AG10803 (cell line): Measurements from ENCODE around the gene SHD.

Experiments used
- DNase-seq: peaks from one replicate; pipeline ENCODE4 v3.0.0; 2010; ENCODE audit warnings: low read depth
- H3K4me3 ChIP-seq: 2 replicates; pipeline ENCODE4 v1.5.1; 2011; ENCODE audit warnings: mild to moderate bottlenecking, low read length, control low read depth
- CTCF ChIP-seq: conservative IDR thresholded peaks from 2 replicates; pipeline ENCODE4 v1.5.1; 2011; ENCODE audit warnings: mild to moderate bottlenecking, low read length, control low read depth, inconsistent platforms

The SHD gene

GRCh38 chr19:4304538-4305256 is 25.6 kb downstream of the SHD start, which contains the start of gene FSD1:
Gene FSD1, plus strand, starts transcription at chr19:4304598. Its CDS starts 149 bp downstream, at chr19:4304747.
- no peak for TF ChIP-seq CTCF
- peak within 1 kb of the TSS; percentile 49 for H3K4me3 ChIP-seq
- DNase-seq, result peak; percentile 43

GRCh38 chr19:4305257-4305612 is 26.2 kb downstream of the SHD start:
- no peak overlapping the region for H3K4me3 ChIP-seq

GRCh38 chr19:4305659-4306058 is 26.6 kb downstream of the SHD start:
- DNase-seq, result no peak
- H3K4me3 ChIP-seq, result no peak overlapping the region
- no peak for TF ChIP-seq CTCF

More at GRCh38 chr19:4305257-4305612, 26.2 kb downstream of the SHD start:
- DNase-seq, result no peak
- no peak for TF ChIP-seq CTCF

- no peak for TF ChIP-seq CTCF
- DNase-seq, result no peak
- H3K4me3 ChIP-seq, result no peak overlapping the region
Measured at GRCh38 chr19:4310247-4311121, 31.4 kb downstream of the SHD start.

- DNase-seq, result no peak
- TF ChIP-seq CTCF, result no peak
- no peak overlapping the region for H3K4me3 ChIP-seq
Measured at GRCh38 chr19:4313847-4314490, 34.9 kb downstream of the SHD start.

- H3K4me3 ChIP-seq, result no peak overlapping the region
- no peak for TF ChIP-seq CTCF
- no peak for DNase-seq
Measured at GRCh38 chr19:4316956-4317355, 37.9 kb downstream of the SHD start.
